ENCODE results near the gene FRYL. TPM values are rescaled to one million over a fixed set of nuclear protein-coding genes. Genes with fewer than 3 reads are reported as not detected.

FRYL gene
- total RNA-seq, 1 donor from 2014 or later = 36.2 TPM

DNA sequence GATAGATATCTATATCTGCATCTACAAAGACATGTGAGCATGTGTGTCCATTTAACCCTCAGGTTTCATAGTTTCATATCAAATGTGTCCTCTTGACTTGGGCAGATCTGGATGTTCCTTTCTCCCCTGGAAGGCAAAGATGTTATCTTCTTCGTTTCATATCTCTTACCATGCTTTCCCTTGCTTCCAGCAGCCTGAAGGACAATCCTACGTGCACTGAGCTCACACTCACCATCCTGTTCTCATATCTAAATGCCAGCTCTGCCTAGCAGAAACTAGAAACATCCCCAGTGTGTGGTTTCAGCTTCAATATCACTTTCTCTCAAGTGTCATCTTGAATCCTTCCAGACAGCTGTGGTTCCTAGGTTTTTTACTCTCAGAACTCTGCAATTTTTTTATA is 223.8 kb downstream of the FRYL start:
- DNase-seq (ENCODE audit: missing footprints) (no peak), ATAC-seq (no peak)
- intact Hi-C loops (cut with DNase I) = no loop called here

DNA sequence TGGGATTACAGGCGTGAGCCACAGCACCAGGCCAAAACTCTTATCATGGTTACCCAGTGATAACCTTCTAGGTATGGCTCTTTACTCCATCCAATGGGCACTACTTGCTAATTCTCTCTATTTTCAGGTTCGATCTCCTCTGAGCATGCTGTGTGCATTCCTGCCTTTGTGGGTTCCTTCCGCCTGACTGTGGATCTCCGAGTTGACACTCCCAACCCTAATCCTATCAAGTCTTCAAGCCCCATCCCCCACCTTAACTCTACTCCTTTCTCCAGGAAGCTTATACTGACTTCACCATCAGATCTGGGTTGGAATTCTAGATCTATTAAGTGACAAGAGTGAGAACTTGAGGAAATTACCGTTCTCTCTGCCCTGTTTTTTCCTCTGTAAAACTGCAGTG is 225.5 kb downstream of the FRYL start:
- DNase-seq (ENCODE audit: missing footprints) (no peak), ATAC-seq (no peak)
- intact Hi-C loops (cut with DNase I) = no loop called here

DNA sequence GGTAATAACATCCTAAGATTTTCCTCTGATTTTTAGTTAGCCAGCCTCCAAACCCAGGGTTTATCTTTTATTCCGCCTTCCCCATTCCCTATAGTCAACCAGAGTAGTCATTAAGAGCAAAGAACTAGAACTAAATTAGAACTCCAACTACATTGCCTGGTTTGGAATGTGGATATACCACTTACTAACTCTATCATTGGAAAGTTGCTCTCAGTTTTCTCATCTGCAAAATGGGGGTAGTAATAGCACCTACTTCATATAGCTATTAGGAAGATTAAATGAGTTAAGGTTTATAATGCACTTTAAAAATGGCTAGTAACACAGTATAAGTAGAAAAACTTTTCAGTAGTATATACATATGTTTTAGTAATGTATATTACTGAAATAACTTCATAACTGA is 226.4 kb downstream of the FRYL start:
- no peak for ATAC-seq
- no peak for DNase-seq (ENCODE audit: missing footprints)
- intact Hi-C loops (cut with DNase I) = no loop called here

DNA sequence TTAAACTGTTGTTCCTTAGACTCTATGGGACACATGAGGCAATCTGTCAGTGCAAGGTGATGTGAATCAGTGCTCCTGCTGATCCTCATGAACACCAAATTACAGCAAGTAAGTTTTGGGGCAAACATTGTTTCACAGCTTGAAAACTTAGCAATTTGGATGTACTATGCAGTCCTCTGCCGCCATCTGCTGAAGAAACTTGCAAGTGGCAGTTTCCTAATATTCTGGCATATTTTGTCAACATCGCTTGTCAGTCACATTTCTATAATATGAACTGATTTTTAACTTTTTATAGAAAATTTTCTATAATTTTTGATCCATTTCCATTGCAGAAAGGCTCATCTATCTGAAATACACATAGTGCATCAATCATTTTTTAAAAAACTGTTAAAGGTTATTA is 233.7 kb downstream of the FRYL start:
- DNase-seq (ENCODE audit: missing footprints) (no peak), ATAC-seq (no peak)
- intact Hi-C loops (cut with DNase I) = no loop called here

DNA sequence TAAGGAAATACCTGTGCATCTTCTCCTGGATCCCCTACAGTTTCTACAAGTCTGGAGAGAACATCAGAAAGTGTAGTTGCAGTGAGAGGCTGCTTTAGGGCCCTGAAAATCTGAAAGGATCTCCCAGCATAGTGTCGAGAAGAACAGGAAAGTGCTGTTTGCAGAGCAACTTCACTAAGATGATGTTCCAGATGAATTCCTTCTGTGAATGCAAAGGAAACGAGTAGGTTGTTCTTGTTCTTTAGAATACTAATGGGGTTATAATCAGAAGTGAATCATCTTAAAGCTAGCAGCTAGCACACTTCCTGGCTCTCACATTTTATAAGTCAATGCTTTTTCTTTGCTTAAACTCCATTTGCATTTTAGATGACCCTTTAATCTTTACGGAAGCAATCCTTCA is 236.3 kb downstream of the FRYL start:
- ATAC-seq (no peak), DNase-seq (ENCODE audit: missing footprints) (no peak)
- intact Hi-C loops (cut with DNase I) = no loop called here

DNA sequence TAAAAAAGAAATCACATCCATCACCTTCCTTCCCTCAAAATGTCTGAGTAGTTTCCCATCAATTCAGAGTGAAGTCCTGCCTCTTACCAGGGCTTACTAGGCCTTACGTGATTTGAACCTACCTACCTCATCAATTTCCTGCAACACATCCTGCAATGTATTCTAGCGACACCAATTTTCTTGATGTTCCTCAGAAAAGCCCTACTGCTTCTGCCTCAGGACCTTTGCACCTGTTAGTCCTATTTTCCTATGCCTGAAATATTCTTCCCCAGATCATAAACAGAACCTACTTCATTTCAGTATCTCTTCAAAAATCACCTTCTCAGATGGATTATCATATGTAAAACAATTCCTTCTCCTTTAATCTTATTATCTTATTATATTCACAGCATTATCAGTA is 237.2 kb downstream of the FRYL start:
- no peak for DNase-seq (ENCODE audit: missing footprints)
- intact Hi-C loops (cut with DNase I) = no loop called here
- no peak for ATAC-seq

DNA sequence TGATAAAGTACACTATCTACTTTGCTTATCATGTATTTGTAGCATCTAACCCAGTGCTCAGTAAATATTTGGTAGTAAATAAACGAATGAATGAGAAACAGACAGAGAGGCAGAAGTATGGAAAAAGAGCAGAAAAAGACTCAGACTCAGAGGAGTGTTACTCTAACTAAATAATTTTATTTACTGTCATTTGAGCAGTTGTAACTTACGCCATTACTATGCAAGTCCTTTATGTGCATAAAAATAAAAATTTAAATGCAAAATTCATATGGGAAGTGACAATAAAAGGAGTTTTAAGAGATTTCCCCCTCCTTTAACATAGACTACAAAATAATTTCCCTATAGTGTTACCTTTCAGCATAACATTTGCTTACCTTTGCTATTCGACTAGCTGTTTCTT is 240.5 kb downstream of the FRYL start:
- intact Hi-C loops (cut with DNase I) = no loop called here
- DNase-seq (ENCODE audit: missing footprints) (no peak), ATAC-seq (no peak)

DNA sequence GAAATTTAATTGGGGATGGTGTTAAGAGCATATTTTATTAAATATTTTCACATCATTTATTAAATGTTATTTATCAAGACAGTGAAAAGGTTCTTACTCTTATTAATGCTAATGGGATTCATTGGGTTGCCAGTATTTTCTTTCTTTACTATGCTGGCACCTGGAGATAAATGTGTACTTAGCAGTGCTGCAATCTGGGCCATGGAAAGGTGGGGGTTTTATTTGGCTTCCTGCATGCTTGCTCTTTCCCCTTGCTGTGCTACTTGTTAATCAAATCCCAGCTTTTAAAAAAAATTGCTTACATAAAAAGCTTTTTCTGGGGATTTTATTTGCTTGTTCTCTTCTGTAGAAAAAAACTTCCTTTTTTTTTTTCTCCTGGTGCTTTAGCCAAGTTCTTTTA is 241.7 kb downstream of the FRYL start:
- DNase-seq (ENCODE audit: missing footprints) = no peak
- no peak for ATAC-seq
- intact Hi-C loops (cut with DNase I) = no loop called here

DNA sequence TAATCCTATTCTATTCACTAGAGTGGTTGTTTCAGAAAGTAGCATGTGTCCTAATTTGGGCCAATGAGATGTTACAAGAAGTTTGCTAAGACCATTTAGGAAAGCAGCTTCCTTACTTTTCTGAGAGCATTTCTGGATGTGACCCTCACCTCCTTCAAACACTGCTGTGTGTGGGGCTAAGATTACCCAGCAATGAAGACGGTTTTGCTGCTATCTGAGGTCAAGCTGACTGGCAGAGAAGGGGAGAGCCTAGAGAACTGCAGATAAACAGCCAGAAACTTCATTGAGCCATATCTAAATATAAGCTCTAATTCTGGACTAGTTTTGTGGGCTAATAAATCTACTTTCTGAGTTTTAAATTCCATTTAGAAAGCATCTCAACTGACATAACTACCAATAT is 253.7 kb downstream of the FRYL start:
- no peak for DNase-seq (ENCODE audit: missing footprints)
- intact Hi-C loops (cut with DNase I) = no loop called here
- ATAC-seq = no peak

DNA sequence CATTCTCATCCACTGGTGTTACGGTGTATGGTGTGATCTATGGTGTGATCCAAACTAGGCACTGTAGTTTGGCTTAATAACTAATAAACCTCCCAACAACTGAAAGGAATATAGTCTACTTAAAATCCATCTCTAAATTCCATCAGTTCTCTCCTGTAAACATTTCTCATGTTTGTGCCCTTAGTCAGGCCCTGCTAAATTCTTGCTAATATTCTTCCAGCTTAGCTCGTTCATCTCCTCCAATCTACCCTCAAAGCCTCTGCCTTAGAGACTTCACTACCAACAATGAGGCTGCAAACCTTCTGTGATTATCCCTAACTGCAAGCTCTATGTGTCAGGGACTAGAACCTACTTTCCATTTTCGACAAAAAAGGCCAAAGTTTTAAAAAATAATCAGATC is 261.9 kb downstream of the FRYL start:
- DNase-seq (ENCODE audit: missing footprints) (no peak), ATAC-seq (no peak)
- intact Hi-C loops (cut with DNase I) = no loop called here

DNA sequence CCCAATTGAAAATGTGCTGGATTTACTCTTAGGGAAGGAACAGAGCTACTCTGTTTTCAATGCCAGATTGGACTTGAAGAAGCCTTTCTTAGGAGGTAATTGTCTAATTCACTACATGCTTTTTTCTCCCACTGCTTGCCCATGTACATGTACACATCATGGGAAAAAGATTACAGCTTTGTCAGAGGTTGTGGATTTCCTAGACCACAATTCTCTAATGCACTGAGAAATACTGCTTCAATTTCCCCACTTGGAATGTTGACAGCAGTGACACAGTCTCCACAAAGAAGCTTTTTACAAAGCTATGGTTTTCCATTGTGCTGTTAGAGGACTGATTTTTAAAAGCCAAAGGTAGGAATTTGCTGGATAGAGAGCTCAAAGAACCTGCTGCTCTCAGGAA is 270.5 kb downstream of the FRYL start:
- intact Hi-C loops (cut with DNase I) = no loop called here
- DNase-seq (ENCODE audit: missing footprints) = no peak
- no peak for ATAC-seq

DNA sequence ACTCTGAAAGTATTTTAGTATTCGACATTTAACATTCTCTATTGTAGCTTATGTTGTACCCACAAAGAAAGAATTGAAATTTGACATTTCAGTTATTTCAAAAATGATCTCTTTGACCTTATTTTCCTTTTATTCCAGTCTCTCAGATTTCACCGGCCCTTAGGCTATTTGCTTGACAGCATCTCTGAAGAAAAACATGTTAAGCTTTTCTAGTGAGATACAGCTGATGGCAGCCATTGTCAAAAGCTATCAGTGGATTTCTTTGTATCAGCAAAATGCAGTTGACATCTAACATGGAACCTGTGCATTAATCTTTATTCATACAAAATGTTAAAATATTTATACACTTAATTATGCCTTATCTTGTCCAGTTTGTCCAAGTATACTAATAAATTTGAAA is 273.4 kb downstream of the FRYL start:
- intact Hi-C loops (cut with DNase I) = no loop called here
- no peak for ATAC-seq
- DNase-seq (ENCODE audit: missing footprints) = no peak

DNA sequence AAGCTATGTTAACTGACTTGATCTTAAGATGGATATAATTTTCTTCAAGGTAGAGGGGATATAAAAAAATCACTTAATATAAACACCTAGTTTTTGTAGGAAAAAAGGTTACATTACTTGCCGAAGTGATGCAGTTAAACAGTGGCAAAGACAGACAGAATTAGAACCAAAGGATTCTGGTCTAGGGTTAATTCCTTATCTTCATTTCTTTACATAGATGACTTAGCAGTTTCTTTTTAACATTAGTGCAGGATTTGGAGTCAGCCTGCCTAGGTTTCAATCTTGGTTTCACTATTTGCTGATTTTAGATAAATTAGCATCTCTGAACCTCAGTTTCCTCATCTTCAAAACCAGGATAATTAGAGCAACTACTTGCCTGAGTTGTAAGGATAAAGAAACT is 275.7 kb downstream of the FRYL start:
- no peak for ATAC-seq
- intact Hi-C loops (cut with DNase I) = no loop called here
- no peak for DNase-seq (ENCODE audit: missing footprints)

DNA sequence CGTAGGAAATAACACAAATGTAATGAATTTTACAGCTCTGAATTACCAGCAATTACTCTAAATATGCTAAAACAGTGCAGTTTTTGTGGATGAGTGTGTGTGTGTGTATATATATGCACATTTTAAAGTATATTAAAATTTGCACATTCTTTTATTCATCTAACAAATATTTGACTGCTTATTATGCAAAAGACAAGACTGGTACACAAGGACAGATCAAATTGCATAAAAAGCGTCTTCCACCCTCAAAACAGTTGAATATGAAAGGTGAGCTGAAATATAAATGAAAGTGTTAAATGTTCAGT is 276.1 kb downstream of the FRYL start:
- intact Hi-C loops (cut with DNase I) = no loop called here
- DNase-seq (ENCODE audit: missing footprints) (no peak), ATAC-seq (no peak)

DNA sequence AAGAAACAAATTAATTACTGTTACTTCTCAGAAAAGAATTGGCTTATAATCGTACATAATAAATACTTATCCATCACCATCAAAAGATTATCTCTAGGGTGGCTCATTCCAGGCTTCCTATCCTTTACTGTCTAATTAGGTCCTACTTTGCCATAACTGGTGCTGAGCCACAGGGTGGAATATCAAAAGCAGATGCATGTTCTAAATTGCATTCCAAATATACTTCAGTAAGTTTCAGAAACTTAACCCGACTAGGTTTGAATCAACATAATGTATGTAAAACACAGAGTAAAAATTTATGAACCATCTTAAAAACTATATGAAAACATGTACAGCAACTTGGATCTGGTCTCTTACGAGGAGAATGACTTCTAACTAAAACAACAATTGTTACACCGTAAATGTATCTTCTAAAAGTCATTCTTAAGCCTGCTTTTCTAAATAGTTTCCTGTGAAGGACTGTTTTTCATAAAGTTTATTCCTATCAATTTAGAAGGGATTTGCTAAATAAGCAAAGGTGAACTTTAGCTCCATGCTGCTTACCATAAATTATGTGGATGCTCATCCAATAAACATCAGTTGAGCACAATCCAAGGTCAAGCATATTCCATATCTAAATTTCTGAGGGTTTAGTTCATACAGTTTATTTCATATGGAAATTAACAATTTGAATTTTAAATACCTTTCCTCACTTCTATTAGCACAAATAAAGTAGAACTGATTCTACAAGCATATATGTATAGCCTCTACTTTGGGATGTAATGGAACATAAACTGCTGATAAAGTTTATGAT is 276.6 kb downstream of the FRYL start:
- DNase-seq (ENCODE audit: missing footprints) (no peak), ATAC-seq (no peak)
- intact Hi-C loops (cut with DNase I) = no loop called here

DNA sequence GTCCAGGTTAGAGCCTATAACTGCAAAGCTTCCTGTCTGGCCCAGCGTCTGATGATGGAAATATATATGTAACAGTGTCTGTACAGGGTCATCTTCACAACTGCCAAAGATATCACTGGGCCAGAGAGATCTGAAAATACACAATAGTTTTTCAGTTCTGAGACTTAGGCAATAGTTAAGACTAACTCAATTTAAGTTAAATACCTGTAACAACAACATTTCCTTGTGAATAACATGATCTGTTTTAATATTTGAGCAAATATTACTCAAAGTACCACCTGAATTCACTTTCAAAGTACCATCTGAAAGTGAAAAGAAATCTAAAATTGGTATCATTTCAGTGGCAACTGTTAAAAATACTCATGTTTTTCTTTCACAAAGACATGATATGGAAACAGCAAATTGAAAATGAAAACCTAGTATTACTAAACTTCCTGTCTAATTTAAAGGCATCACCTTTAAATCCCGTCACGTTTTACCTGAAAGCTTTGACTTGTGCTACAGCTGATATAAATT is 280.5 kb downstream of the FRYL start:
- DNase-seq (ENCODE audit: missing footprints) = no peak
- intact Hi-C loops (cut with DNase I) = no loop called here
- no peak for ATAC-seq

DNA sequence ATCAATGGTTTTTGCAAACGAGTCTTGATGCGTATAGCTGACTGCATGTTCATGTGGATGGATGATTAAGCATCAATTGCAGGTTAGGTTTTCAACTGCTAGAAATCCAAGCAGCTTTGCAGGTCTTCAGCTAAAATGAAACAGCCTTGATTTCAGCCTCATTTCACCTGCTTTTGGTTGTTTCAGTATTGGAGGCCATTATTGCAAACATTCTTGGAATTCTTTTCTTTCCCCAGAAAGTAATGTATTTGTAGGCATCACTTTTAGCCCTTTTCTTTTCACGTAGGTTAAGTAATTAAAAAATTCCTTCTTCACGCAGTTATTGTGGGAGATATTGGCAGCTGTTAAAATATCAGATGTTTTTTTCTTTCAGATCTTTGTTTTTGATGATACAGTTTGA is 281.2 kb downstream of the FRYL start:
- ATAC-seq = no peak
- no peak for DNase-seq (ENCODE audit: missing footprints)
- intact Hi-C loops (cut with DNase I) = no loop called here

DNA sequence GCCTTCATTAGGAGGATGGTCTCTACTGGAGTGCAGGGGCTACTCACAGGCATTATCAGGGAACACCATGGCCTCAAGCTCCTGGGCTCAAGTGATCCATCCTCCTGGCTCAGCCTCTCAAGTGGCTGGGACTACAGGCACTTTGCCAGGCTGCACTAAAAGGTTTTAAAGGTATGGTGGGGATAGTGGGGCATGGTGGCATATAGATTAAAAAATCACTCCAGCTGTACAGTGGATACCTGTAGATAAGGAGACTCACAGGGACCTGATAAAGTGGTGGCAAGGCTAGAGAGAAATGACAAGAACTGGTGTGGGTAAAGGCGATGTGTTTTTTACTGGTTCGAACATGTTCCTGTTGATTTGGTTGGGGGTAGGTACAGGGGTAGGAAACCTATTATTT is 284.1 kb downstream of the FRYL start:
- DNase-seq (ENCODE audit: missing footprints) (no peak), ATAC-seq (no peak)
- intact Hi-C loops (cut with DNase I) = no loop called here

DNA sequence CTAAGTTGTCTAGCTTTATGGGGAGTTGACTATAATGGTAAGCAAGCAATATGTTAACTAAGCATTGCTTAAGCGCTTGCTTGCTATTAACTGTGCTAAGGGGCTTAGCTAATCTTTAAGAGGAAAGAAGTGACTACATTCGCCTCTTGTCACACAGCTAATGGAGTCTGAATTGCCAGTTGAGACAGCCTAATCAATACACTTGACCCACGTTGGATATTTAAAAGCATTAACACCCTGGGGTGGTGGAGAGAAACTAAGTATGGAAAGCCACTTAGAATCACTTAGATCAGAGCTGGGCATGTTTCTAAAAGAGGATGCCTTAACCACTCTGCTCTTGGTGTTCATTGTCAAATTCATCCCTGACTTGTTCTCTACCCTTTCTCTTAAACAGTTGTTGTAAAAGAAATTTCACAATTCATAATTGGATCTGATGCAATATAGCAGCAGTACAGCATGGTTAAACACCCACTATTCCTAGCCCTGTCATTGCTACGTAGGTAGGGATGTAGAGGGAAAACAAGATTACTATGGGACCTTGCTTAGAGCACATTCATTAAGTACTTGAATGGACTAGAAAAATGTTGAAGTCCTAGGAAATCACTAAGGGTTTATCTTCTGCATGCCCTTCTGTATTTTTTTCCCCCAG is 286.5 kb downstream of the FRYL start:
- no peak for ATAC-seq
- intact Hi-C loops (cut with DNase I) = no loop called here
- no peak for DNase-seq (ENCODE audit: missing footprints)

DNA sequence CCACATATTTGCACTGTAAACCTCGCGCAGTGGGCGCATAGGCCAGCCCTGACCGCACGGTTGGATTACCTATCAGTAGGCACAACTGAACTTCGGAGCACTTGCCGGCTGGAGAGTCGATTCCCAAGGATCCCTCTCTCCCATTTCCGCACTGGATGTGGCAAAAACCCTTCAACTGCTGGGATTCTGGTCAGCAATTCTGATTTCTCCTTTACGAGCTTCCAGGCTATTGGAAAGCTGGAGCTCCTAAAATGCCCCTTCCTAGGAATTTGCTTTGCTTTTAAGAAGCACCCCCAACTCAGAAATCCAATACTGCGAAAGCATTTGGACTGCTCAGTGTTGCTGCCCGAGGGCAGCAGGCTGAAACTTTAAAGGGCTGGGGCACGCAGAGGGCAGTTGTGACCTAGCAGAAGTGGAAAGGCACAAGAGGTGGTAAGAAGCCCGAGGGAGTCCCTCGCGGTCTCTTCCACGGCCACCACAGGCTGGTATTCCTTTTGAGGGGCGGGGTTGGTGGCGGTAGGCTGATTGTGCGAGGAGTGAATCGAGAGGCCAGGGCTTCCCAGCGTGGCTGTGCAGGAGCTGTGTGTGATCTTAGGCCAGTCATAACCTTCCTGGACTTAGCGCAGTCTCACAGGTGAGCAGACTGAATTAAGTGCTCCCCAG is 288.4 kb downstream of the FRYL start:
- DNase-seq (ENCODE audit: missing footprints) = no peak
- intact Hi-C loops (cut with DNase I) = no loop called here
- no peak for ATAC-seq
